GM12878 (cell line): ENCODE data around the gene PLEKHJ1. TPM values are rescaled to one million over a fixed set of nuclear protein-coding genes. Genes with fewer than 3 reads are reported as not detected.

Experiments used
- ATF3 ChIP-seq: IDR thresholded peaks from 2 replicates; pipeline ENCODE4 v1.6.1; 2011; ENCODE audit warnings: low read depth, mild to moderate bottlenecking, low read length, moderate library complexity, borderline replicate concordance; ENCODE audit errors: extremely low read depth
- BHLHE40 ChIP-seq, 2 experiments: fragments of 450-650 bp in 1 of 2; IDR thresholded peaks; 2 replicates each; pipeline ENCODE4 v1.6.1; 2011 to 2017; ENCODE audit warnings: low read depth in 2 of 2, borderline replicate concordance in 1 of 2, improper control_type of control experiment in 1 of 2, low read length in 1 of 2, mild to moderate bottlenecking in 1 of 2
- GATAD2B ChIP-seq: fragments of 450-650 bp; conservative IDR thresholded peaks from 2 replicates; pipeline ENCODE4 v1.6.1; 2017; ENCODE audit warnings: low read depth, mild to moderate bottlenecking, moderate library complexity
- IKZF1 ChIP-seq: fragments of 450-650 bp; conservative IDR thresholded peaks from 2 replicates; pipeline ENCODE4 v1.6.1; 2017; ENCODE audit warnings: antibody characterized with exemption, mild to moderate bottlenecking
- NFXL1 ChIP-seq: fragments of 450-650 bp; IDR thresholded peaks from 2 replicates; pipeline ENCODE4 v1.6.1; 2017; ENCODE audit warnings: antibody characterized with exemption, mild to moderate bottlenecking, borderline replicate concordance
- PBX3 ChIP-seq: IDR thresholded peaks from 2 replicates; pipeline ENCODE4 v1.6.1; 2011; ENCODE audit warnings: mild to moderate bottlenecking, low read depth, low read length, moderate library complexity; ENCODE audit not compliant: insufficient replicate concordance
- PKNOX1 ChIP-seq: fragments of 450-650 bp; IDR thresholded peaks from 2 replicates; pipeline ENCODE4 v1.6.1; 2016; ENCODE audit warnings: mild to moderate bottlenecking
- RBBP5 ChIP-seq: fragments of 200-600 bp; sonication (generic); conservative IDR thresholded peaks from 2 replicates; pipeline ENCODE4 v1.6.1; 2016
- YY1 ChIP-seq: IDR thresholded peaks from 2 replicates; pipeline ENCODE4 v1.6.1; 2011; ENCODE audit warnings: low read depth, mild to moderate bottlenecking, low read length
- ZBED1 ChIP-seq: IDR thresholded peaks from 2 replicates; pipeline ENCODE4 v1.6.1; 2016; ENCODE audit warnings: borderline replicate concordance
- ZSCAN29 ChIP-seq: fragments of 450-650 bp; IDR thresholded peaks from 2 replicates; pipeline ENCODE4 v1.6.1; 2017; ENCODE audit warnings: mild to moderate bottlenecking, moderate library complexity
- polyA plus RNA-seq, 11 experiments: library from polyadenylated mRNA; depleted of rRNA in 4 of 11; unstranded in 6 of 11; stranded (reverse) in 5 of 11; fragments of >200 nt; fragmentation: Nextera tagmentation in 4 of 11; fragmentation: Illumina TruSeq in 1 of 11; extraction: Ambion mirVana in 4 of 11; extraction: Trizol in 1 of 11; gene quantifications; 1 replicate in 1 of 11; 2 replicates in 10 of 11; pipeline versions ENCODE4 v1.2.1 to v1.2.3, GENCODE V29; 2011 to 2016; ENCODE audit warnings: inconsistent platforms in 2 of 11, missing spikeins in 2 of 11, low read depth in 1 of 11
- total RNA-seq, 4 experiments: library from RNA; depleted of rRNA in 3 of 4; stranded (reverse); fragments of >200 nt in 3 of 4; fragmentation: Illumina TruSeq in 1 of 4; extraction: Trizol in 1 of 4; gene quantifications; 2 replicates each; pipeline versions ENCODE4 v1.2.1 to v1.2.3, GENCODE V29; 2013 to 2021
- TF ChIP-seq, protein P1 (sequence below): fragments of 450-650 bp; IDR thresholded peaks from 2 replicates; pipeline ENCODE4 v1.6.1; 2018; ENCODE audit warnings: borderline replicate concordance, mild to moderate bottlenecking; ENCODE audit not compliant: partially characterized antibody
- TF ChIP-seq, protein P2 (sequence below): IDR thresholded peaks from 2 replicates; pipeline ENCODE4 v1.6.1; 2012; ENCODE audit warnings: low read depth, low read length, improper control_type of control experiment
- TF ChIP-seq, protein P3 (sequence below): fragments of 450-650 bp; IDR thresholded peaks from 2 replicates; pipeline ENCODE4 v1.6.1; 2016; ENCODE audit warnings: mild to moderate bottlenecking

Gene PLEKHJ1
- total and polyA plus RNA-seq, 10 of the 15 experiments (the other 5 are each of a cell fraction or from before 2014, with no cell fraction given): 1.3 to 133 (median 75.0) TPM

DNA sequence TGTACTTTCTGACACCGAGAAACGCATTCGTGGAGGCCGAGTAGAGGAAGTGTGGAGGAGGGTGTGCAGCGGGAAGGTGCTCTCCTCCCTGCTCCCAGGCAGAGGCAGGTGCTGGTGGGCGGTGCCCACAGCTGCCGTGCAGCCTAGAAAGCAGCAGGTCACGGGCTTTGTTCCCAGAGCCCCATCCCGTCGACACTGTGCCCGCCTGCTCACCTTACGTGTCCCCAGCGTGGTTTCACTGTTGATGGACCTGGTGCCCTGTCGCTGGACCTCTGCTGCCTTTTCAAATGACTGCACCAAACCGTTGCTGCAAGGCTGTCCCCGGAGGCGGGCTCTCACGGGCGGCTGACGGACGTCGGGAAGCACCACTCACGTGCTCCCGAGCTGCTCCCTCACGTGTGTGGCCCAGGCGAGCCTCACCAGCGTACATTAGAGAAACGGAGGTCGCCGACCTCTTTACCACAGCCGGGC is 20.8 kb downstream of the PLEKHJ1 start (continued):
- TF ChIP-seq, protein P1, sequence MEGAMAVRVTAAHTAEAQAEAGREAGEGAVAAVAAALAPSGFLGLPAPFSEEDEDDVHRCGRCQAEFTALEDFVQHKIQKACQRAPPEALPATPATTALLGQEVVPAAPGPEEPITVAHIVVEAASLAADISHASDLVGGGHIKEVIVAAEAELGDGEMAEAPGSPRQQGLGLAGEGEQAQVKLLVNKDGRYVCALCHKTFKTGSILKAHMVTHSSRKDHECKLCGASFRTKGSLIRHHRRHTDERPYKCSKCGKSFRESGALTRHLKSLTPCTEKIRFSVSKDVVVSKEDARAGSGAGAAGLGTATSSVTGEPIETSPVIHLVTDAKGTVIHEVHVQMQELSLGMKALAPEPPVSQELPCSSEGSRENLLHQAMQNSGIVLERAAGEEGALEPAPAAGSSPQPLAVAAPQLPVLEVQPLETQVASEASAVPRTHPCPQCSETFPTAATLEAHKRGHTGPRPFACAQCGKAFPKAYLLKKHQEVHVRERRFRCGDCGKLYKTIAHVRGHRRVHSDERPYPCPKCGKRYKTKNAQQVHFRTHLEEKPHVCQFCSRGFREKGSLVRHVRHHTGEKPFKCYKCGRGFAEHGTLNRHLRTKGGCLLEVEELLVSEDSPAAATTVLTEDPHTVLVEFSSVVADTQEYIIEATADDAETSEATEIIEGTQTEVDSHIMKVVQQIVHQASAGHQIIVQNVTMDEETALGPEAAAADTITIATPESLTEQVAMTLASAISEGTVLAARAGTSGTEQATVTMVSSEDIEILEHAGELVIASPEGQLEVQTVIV: no peak
- no peak for TF ChIP-seq ATF3
- TF ChIP-seq RBBP5: no peak
- no peak for TF ChIP-seq GATAD2B
- TF ChIP-seq ZSCAN29: no peak
- TF ChIP-seq, protein P2, sequence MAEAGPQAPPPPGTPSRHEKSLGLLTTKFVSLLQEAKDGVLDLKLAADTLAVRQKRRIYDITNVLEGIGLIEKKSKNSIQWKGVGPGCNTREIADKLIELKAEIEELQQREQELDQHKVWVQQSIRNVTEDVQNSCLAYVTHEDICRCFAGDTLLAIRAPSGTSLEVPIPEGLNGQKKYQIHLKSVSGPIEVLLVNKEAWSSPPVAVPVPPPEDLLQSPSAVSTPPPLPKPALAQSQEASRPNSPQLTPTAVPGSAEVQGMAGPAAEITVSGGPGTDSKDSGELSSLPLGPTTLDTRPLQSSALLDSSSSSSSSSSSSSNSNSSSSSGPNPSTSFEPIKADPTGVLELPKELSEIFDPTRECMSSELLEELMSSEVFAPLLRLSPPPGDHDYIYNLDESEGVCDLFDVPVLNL: no peak
- TF ChIP-seq, protein P3, sequence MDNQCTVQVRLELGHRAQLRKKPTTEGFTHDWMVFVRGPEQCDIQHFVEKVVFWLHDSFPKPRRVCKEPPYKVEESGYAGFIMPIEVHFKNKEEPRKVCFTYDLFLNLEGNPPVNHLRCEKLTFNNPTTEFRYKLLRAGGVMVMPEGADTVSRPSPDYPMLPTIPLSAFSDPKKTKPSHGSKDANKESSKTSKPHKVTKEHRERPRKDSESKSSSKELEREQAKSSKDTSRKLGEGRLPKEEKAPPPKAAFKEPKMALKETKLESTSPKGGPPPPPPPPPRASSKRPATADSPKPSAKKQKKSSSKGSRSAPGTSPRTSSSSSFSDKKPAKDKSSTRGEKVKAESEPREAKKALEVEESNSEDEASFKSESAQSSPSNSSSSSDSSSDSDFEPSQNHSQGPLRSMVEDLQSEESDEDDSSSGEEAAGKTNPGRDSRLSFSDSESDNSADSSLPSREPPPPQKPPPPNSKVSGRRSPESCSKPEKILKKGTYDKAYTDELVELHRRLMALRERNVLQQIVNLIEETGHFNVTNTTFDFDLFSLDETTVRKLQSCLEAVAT: 0 out of 2 replicates have a peak, but pooled peaks have one; percentile 27
- no peak for TF ChIP-seq IKZF1
- peak in 1 of 2 experiments; percentile 65; a peak in 1 of 4 replicates for TF ChIP-seq BHLHE40 (IDR thresholded peaks at IDR 0.05; ENCODE audit: borderline replicate concordance in 1 of 2, low read depth in 2 of 2, low read length in 1 of 2)
- TF ChIP-seq PBX3: peak; percentile 34
- no peak for TF ChIP-seq NFXL1
- TF ChIP-seq ZBED1: no peak
- peak; percentile 90 for TF ChIP-seq PKNOX1
- no peak for TF ChIP-seq YY1
